Myometrial cell (primary cell): ENCODE measurements around the gene ZNF569. TPM values are rescaled to one million over a fixed set of nuclear protein-coding genes. Genes with fewer than 3 reads are reported as not detected.

Experiments used
- total RNA-seq: library from RNA; depleted of rRNA; stranded (reverse); fragments of >200 nt; gene quantifications from 2 replicates; pipeline ENCODE4 v1.2.3, GENCODE V29; 2015

Gene ZNF569
- total RNA-seq, result 3.9 and 4.0 TPM in 2 replicates

GRCh38 chr19:37466798-37467607 lies at the start of gene ZNF569:
Gene ZNF569, minus strand, starts transcription at chr19:37467444. Its CDS starts 22,523 bp downstream, at chr19:37444921.

GRCh38 chr19:37506387-37507166 lies 39.3 kb upstream of the ZNF569 start, which contains the start of gene ZNF793:
Gene ZNF793, plus strand, starts transcription at chr19:37506939. Its CDS starts 16,501 bp downstream, at chr19:37523440.

GRCh38 chr19:37468961-37469777 lies 1.9 kb upstream of the ZNF569 start, which contains the start of gene ZNF570:
Gene ZNF570, plus strand, starts transcription at chr19:37469356. Its CDS starts 999 bp downstream, at chr19:37470355.

GRCh38 chr19:37370880-37371661 lies 96.2 kb downstream of the ZNF569 start, which contains the start of gene ZNF527:
Gene ZNF527, plus strand, starts transcription at chr19:37371099. Its CDS starts 3,100 bp downstream, at chr19:37374199.

Other genes starting within 250 kb of the ZNF569 start
- gene ZNF383, start 249.2 kb downstream of the ZNF569 start, total RNA-seq, result 1.4 and 2.8 TPM in 2 replicates
- 0.86 and 6.0 TPM in 2 replicates for gene ZNF527, start 96.3 kb downstream of the ZNF569 start, total RNA-seq
- 1.4 and 9.6 TPM in 2 replicates for gene ZNF570, start 1.9 kb upstream of the ZNF569 start, total RNA-seq
- gene ZNF793, start 39.5 kb upstream of the ZNF569 start, total RNA-seq, result 0.58 and 1.1 TPM in 2 replicates
- gene ZNF571, start 127.3 kb upstream of the ZNF569 start, total RNA-seq, result 0.86 and 0.89 TPM in 2 replicates
- 0.29 TPM in 1 of 2 replicates, not detected in the other for gene ZNF540, start 127.4 kb upstream of the ZNF569 start, total RNA-seq
- 4.8 and 5.2 TPM in 2 replicates for gene ZFP30, start 188.0 kb upstream of the ZNF569 start, total RNA-seq